ENCODE measurements around the gene LGALS12. TPM values are rescaled to one million over a fixed set of nuclear protein-coding genes. Genes with fewer than 3 reads are reported as not detected.

The LGALS12 gene
- total RNA-seq, 2 experiments from 2014 or later, result not detected

DNA sequence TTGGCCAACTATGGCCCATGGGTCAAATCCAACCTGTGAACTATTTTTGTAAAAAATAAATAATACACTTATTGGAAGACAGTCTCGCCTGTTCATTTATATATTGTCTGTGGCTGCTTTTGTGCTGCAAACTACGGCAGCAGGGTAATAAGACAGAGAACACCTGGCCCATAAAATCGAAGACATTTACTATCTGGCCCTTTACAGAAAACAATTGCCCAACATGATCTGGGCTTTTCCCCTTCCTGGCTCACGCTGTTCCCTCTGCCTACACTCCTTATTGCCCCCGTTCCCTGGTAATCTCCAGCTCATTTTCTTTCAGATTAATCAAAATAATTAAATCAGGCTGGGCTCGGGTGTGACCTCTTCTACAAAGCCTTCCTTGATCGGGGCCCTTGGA, 51.7 kb downstream of the LGALS12 start:
- Mint-ChIP-seq H3K36me3 (ENCODE audit: low read depth) (peaks cover 4% of the 10 kb centered on the region), H3K4me3 (no peak overlapping the region), H3K9me3 (no peaks in the 10 kb centered on the region), H3K27ac (no peak overlapping the region), H3K4me1 (peaks cover 56% of the 10 kb centered on the region), H3K27me3 (peaks cover 2% of the 10 kb centered on the region)
- POLR2A ChIA-PET, result no interaction called here
- CTCF ChIA-PET, result interaction anchor here (2.0 kb wide), 1 partner anchor 21 kb away, joined by 8 read pairs; the partner anchor contains the start of gene PLAAT4
- DNase-seq, result no peak

DNA sequence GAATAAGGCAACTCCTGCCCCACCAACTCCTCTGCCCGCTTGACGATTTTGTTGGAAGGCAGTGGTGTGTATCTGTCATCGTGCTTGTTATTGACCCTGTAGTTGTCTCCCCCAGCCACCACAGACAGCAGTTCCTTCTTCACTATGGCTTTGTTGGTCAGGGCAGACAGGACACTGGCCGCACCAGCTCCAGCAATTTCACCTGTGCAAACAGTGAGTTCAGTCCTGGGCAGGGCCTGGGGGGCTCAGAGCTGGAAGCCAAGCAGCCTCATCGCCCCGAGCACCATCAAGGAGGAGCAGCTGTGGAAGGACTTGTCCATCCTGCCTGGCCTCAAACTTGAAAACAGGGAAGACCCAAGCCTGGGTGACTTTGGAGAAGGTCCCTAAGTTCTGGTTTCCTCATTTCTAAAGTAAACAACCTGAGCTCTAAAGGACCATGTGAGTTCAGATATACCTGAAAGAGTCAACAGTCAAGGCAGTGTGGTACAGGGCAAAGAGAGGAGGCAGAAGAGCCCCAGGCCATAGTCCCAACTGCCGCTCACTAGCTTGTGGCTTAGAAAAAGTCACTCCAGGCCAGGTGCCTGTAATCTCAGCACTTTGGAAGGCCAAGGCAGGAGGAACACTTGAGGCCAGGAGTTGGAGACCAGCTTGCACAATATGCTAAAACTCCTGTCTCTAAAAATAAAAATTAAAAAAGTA, 52.7 kb downstream of the LGALS12 start:
- DNase-seq, result no peak
- ChIA-PET POLR2A (interaction anchor here (0.6 kb wide), 1 partner anchor 321 kb away, joined by 3 read pairs; no protein-coding TSS in a partner anchor), CTCF (interaction anchor here (1.1 to 2.0 kb wide), 2 partner anchors 15 to 22 kb away, joined by 3 to 8 read pairs; partner anchors contain the start of gene PLAAT4)
- Mint-ChIP-seq H3K27ac (peak overlapping the region; percentile 21), H3K27me3 (peaks cover 2% of the 10 kb centered on the region), H3K9me3 (no peaks in the 10 kb centered on the region), H3K4me3 (no peak overlapping the region), H3K4me1 (peaks cover 51% of the 10 kb centered on the region), H3K36me3 (ENCODE audit: low read depth) (peaks cover 2% of the 10 kb centered on the region)

DNA sequence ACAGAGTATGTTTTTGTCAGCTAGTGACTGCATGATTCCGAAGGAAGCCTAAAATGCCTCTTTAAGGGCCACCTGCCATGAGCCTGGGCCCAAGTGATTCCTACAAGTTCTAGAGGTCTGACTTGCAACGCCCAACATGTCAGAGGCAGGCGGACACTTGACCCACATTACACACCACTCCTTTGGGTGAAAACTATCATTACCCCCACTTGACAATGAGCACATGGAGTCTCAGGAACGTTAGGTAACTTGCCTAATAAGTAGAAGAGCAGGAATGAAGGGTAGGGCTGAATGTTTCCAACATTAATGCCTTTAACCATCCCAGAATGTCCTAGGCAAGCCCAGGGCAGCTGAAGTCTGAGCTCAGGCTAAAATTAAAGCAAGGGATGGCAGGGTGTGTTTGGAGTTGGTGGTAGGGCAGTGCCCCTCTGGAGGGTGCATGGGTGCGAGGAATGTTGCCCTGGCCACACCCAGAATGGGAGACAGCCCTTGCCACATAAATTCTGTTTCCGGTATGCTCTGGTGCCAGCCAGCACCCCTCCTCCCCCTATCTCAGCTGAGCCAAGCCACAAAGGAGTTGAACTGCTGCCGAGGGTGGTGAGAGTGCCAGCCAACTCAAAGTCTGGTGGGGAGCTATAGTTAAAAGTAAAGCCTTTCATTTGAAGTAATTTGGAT, 54.8 kb downstream of the LGALS12 start:
- Mint-ChIP-seq H3K9me3 (no peaks in the 10 kb centered on the region), H3K4me1 (peaks cover 51% of the 10 kb centered on the region), H3K27ac (peak overlapping the region; percentile 33), H3K27me3 (peaks cover 2% of the 10 kb centered on the region), H3K36me3 (ENCODE audit: low read depth) (no peaks in the 10 kb centered on the region), H3K4me3 (no peak overlapping the region)
- ChIA-PET POLR2A (no interaction called here), CTCF (interaction anchor here (0.7 to 1.8 kb wide), 2 partner anchors 8 to 9 kb away, joined by 3 to 4 read pairs; no protein-coding TSS in a partner anchor)
- no peak for DNase-seq

GRCh38 chr11:63563201-63564055, 57.5 kb downstream of the LGALS12 start, which contains the start of gene PLAAT2:
PLAAT2 (minus strand) TSS chr11:63563379; CDS start chr11:63563324, 55 bp downstream.
- POLR2A ChIA-PET, result interaction anchor here (0.7 kb wide), 1 partner anchor 27 kb away, joined by 3 read pairs; no protein-coding TSS in a partner anchor
- H3K4me1 Mint-ChIP-seq, result peaks cover 68% of the 10 kb centered on the region
- H3K27me3 Mint-ChIP-seq, result peaks cover 2% of the 10 kb centered on the region
- H3K4me3 Mint-ChIP-seq, result no peak within 1 kb of the TSS
- DNase-seq, result no peak
- no peaks in the 10 kb centered on the region for H3K9me3 Mint-ChIP-seq
- CTCF ChIA-PET, result interaction anchor here (1.0 to 2.1 kb wide), 5 partner anchors 8 to 64 kb away, joined by 4 to 8 read pairs (median 4); no protein-coding TSS in a partner anchor
- H3K36me3 Mint-ChIP-seq (ENCODE audit: low read depth), result no peaks in the 10 kb centered on the region
- peak within 1 kb of the TSS; percentile 43 for H3K27ac Mint-ChIP-seq

DNA sequence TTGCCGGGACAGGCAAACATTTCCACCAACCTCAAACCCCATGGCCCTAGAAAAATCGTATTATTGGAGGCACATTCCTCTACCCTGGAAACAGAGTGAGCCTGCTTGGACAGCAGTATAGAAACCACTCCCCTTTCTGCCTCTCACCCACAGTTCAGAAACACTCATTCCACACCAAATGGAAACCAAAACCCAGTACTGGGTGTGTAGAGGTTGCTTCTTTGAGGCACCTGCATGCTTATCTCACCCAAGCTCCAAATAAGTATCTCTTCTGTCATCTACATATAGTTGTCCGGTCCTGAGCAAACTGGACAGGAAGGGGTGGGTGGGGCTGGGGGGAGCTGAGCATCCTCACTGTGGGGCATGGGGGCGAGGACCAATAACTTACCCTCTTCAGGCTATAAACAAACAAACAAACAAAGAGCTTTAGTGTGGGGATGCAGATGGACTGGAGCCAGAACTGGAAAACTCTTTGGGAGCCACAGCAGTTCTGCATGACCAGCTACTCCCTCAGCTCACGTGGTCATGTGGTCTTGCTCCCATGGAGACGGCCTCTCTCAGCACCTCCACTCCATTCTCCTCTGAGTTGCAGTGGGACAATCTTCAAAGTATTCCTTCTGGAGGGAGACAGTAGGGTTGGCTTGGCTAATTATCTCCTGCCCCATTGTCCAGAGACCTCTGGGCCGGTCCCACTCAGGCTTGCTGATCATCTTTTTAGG, 58.3 kb downstream of the LGALS12 start:
- peak; percentile 68 for DNase-seq
- no peaks in the 10 kb centered on the region for H3K36me3 Mint-ChIP-seq (ENCODE audit: low read depth)
- ChIA-PET CTCF (interaction anchor here (1.0 to 1.4 kb wide), 4 partner anchors 9 to 65 kb away, joined by 4 read pairs; partner anchors contain the start of gene PLAAT4), POLR2A (interaction anchor here (0.7 kb wide), 1 partner anchor 28 kb away, joined by 3 read pairs; no protein-coding TSS in a partner anchor)
- H3K4me1 Mint-ChIP-seq, result peaks cover 72% of the 10 kb centered on the region
- H3K27me3 Mint-ChIP-seq, result peaks cover 2% of the 10 kb centered on the region
- H3K9me3 Mint-ChIP-seq, result no peaks in the 10 kb centered on the region
- peak overlapping the region; percentile 71 for H3K27ac Mint-ChIP-seq
- H3K4me3 Mint-ChIP-seq, result no peak overlapping the region

- H3K9me3 Mint-ChIP-seq, result no peaks in the 10 kb centered on the region
- peaks cover 69% of the 10 kb centered on the region for H3K4me1 Mint-ChIP-seq
- peak overlapping the region; percentile 71 for H3K27ac Mint-ChIP-seq
- H3K4me3 Mint-ChIP-seq, result no peak overlapping the region
- H3K27me3 Mint-ChIP-seq, result peaks cover 2% of the 10 kb centered on the region
- ChIA-PET CTCF (interaction anchor here (1.0 to 1.4 kb wide), 3 partner anchors 10 to 29 kb away, joined by 4 read pairs; partner anchors contain the start of gene PLAAT4), POLR2A (no interaction called here)
- H3K36me3 Mint-ChIP-seq (ENCODE audit: low read depth), result no peaks in the 10 kb centered on the region
- no peak for DNase-seq
Observed at GRCh38 chr11:63564784-63565350, 59.0 kb downstream of the LGALS12 start.

Other genes starting within 250 kb of the LGALS12 start
- gene SLC22A9, start 136.3 kb upstream of the LGALS12 start, total RNA-seq, result not detected
- gene PLAAT5, start 14.9 kb upstream of the LGALS12 start, total RNA-seq, result not detected
- gene PLAAT4, start 30.7 kb downstream of the LGALS12 start, total RNA-seq, result 100 to 1,000 TPM; 136 to 137 TPM
- gene PLAAT2, start 57.3 kb downstream of the LGALS12 start, total RNA-seq, result under 1 TPM in 1 of 2 experiments, not detected in 1; 0.29 TPM
- 1 to 10 TPM; 1.3 to 1.9 TPM for gene PLAAT3, start 108.3 kb downstream of the LGALS12 start, total RNA-seq
- 10 to 100 TPM; 35.8 to 37.3 TPM for gene ATL3, start 165.3 kb downstream of the LGALS12 start, total RNA-seq
- gene RTN3, start 175.4 kb downstream of the LGALS12 start, total RNA-seq, result 10 to 100 TPM; 65.9 to 72.7 TPM